Stimulated activated CD8-positive, alpha-beta memory T cell treated with anti-CD3 and anti-CD28 coated beads, Interleukin-2, amount 100 ng/mL, for 48 hours (primary cell): ENCODE measurements around the gene RUFY2.
"Not testable (repeated sequence)": the region's sequence is repeated elsewhere in the genome, so short reads cannot be mapped to it uniquely, and the experiment has no call there.

ENCODE experiments used
- DNase-seq, 2 donors: peaks; one replicate each; pipeline ENCODE4 v3.0.0-alpha.2; 2020; ENCODE audit warnings: low read depth in 2 of 2

RUFY2 gene

DNA sequence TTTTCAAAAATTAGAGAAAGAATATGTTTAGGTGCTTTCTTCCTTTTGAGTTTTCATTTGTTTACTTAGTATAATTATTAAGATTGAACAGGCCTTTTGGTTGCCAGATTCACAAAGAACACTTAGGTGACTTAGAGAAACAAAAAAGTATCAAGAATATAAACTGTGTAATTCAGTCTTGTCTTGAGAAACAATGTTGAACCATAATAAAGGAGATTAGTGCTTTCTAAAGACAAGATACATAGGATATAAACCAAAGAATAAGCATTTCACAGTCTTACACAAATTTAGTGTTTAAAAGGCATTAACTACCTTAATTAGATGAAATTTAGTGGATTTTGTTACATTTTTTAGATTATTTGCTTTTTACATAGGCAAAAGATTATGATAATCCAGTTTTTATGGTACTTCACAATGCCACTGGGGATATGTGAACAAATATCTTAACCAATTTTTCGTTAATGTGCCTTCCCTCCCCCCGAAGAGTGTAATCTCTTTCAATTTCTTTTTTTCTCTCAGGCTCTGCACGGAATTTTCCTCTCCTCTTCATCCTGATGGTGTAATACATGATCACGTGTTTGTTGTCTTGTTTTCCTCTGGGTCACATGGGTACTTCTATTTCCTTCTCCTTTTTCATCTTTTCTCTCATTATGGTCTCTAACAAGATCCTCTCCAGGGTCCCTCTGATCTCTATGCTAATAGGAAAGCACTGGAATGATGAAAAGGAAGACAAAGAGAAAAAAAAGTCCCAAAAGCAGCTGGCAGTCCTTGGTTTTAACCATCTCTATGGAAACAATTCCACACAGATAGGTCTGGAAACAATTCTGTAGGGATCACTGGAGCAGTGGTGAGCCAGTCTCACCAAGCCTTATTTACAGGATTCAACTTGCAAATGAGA is 78.9 kb downstream of the RUFY2 start:
- DNase-seq = no peak

DNA sequence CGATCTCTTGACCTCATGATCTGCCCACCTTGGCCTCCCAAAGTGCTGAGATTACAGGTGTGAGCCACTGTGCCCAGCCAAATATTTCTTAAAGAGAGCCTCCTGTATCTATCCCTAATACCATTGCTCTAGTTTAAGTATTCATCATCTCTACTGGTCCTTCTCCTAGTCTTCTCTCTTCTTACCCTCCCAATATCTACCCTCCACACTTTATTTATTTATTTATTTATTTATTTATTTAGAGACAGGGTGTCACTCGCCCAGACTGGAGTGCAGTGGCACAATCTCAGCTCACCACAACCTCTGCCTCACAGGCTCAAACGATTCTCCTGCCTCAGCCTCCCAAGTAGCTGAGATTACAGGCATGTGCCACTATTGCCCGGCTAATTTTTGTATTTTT is 82.7 kb downstream of the RUFY2 start:
- not testable (repeated sequence) for DNase-seq

DNA sequence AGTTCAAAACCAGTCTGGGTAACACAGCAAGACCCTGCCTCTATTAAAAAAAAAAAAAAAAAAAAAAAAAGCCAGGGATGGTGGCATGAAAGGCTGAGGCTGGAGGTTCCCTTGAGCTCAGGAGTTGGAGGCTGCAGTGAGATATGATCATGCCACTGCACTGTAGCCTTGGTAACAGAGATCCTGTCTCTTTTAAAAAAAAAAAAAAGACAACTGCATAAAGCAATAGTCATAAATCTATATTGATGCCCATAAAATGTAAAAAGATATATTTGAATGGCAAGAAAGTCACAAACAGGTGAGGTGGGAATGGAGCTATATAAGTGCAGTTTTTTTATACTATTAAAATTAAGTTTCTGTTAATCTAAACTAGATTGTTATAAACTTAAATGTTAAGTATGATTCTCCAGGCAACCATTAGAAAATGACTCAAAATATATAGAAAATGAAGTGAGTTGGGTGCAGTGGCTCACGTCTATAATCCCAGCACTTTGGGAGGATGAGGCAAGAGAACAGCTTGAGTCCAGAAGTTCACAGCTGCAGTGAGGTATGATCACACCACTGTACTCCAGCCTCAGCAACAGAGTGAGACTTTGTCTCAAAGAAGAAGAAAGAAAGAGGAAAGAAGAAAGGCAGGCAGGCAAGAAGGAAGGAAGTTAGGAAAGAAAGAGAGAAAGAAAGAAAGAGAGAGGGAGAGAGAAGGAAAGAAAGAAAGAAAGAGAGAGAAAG is 88.6 kb downstream of the RUFY2 start:
- DNase-seq = no peak

DNA sequence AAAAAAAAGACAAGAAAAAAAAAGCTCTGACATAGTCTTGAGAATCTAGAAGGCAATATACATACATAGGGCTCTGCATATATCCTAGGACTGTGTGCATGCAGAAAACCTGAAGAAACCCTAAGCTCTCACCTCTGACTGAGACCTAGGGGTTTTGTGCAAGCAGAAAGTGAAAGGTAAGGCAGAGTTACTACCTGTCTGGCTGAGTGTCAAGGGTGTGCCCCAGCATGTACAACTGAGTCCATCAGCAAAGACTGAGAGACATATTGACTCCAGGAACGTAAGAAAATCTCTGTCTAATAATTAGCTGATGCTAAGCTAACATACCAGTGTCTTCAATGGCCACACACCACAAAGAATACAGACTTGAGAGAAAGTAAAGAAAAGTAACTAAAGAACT is 91.5 kb downstream of the RUFY2 start:
- no peak for DNase-seq

DNA sequence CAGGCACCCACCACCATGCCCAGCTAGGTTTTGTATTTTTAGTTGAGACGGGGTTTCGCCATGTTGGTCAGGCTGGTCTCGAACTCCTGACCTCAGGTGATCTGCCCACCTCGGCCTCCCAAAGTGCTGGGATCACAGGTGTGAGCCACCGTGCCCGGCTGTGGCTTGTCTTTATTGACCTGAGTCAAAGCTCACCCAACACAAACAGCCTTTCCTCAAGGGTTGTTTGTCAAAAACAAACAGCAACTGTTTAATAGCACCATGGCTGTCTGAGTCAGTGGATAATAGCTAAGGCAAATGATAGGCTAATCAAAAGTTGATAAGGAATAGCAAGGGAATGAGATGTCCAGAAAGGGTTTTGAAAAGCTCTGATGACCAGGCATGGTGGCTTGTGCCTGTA is 92.1 kb downstream of the RUFY2 start:
- not testable (repeated sequence) for DNase-seq

DNA sequence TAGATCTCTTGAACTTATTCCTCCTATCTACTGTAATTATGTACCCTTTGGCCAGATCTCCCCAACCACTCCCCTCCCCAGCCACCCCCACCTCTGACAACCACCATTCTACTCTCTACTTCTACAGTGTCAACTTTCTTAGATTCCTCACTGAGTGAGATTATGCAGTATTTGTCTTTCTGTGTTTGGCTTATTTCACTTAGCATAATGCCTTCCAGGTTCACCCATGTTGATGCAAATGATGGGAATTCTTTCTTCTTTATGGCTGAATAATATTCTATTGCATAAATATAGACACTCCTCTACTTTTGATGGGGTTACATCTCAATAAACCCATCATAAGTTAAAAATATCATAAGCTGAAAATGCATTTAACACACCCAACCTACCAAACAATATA is 96.5 kb downstream of the RUFY2 start:
- no peak for DNase-seq

DNA sequence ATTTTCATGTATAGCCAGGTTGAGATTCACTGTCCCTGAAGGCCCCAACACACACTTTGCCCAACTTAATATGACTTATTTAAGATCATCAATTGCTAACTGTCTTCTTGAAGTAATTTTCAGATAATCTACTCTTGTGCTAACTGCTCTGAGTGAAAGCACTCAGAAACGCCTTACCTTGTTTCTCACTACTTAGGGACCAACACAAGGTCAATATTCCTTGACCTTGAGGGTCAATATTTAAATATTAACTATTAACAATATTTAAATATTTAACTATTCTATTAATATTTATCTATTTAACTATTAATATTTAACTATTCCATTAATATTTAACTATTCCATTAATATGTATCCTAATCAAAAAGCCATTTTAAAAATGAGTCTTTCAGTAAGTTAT is 101.2 kb downstream of the RUFY2 start:
- DNase-seq = no peak

DNA sequence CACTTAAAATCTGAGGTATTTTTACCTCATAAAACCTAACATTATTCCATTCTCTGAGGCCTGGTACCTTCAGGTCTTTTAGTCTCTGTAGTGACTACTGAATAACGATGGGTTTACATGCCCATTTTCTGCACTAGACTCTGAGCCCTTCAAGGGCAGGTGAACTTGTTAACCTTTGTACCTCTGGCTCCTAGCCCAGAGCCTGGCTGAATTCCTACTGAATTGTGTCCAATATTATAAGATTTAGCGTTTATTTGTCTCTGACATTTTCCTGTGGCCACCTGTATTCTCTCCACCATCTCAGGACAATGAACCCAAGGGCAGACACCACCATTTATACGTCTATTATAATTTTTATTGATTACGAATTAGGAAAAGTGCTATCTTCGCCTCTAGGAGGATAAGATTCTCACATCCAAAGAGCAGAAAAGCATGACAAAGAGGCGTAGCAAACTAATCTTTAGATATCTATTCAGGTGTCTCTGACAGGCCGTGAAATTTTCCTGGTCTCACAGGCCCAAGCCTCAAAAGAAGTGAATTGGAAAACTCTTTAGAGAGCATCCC is 103.1 kb downstream of the RUFY2 start:
- no peak for DNase-seq

DNA sequence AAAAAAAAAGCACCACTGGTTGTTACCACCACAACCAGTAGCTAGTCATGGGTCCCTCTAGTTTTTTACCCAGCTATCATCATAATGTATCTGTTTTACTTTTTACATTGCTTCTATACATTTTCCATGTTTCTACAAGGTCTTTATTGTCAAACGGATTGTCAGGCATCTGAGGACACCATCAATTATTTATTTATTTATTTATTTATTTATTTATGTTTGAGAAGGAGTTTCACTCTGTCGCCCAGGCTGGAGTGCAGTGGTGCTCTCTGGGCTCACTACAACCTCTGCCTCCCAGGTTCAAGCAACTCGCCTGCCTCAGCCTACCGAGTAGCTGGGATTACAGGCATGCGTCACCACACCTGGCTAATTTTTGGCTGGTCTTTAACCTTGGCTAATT is 104.2 kb downstream of the RUFY2 start:
- no peak for DNase-seq

DNA sequence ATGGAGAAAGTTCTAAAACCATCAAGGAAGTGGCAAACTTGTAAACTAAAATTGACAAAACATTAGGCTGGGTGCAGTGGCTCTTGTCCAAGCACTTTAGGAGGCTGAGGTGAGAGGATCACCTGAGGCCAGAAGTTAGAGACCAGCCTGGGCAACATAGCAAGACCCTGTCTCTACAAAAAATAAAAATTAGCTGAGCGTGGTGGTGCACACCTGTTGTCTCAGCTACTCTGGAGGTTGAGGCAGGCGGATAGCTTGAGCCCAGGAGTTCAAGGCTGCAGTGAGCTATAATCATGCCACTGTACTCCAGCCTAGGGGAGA is 104.6 kb downstream of the RUFY2 start:
- no peak for DNase-seq

DNA sequence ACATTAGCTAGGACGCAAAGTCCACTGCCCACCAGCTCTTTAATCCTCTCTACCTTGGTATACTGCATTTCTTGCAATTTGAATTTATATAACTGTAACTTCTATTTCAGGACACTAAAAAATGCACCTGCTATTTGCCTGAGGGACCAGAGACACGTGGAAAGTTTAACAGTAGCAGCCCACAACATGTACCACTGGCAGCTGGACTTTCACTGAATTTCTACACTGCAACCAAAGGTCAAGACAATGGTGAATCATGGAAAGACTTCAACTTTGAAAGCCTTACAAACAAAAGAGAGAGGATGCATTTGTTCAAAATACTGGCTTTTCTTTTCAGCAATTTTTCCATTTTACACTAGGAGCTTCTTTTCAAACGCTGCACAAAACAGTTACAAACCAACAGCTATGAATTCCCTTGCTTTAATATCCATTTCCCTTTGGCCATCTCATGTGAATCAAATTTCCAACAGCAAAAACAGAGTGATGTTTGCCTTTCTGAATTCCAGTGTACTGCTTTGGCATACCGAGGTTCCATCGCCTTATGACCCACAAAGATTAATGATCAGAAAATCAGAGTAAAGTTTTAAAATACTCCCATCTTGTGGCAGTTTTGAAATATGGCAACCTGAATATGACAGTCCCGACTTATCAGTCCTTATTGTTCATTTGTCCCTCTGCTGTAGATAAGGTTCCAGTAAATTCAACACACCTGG is 105.1 kb downstream of the RUFY2 start:
- no peak for DNase-seq

DNA sequence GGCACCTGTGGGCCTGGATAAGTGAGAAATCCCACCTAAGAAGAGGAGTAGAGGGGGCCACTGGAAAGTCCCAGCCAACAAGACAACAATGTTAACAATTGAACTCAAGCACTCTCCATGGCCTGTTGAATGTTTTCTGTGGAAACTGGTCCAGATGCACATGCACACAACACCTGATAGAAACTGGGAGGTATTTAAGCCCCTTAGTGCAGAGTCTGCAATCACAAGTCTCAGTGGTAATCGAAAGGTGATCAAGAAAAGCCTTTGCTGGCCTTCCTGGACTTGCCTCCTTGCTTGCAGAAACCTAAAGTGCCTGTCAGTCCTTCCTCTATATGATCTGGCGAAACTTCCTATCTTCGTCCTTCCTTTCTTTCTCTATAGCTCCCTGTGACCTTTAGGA is 105.8 kb downstream of the RUFY2 start:
- no peak for DNase-seq

DNA sequence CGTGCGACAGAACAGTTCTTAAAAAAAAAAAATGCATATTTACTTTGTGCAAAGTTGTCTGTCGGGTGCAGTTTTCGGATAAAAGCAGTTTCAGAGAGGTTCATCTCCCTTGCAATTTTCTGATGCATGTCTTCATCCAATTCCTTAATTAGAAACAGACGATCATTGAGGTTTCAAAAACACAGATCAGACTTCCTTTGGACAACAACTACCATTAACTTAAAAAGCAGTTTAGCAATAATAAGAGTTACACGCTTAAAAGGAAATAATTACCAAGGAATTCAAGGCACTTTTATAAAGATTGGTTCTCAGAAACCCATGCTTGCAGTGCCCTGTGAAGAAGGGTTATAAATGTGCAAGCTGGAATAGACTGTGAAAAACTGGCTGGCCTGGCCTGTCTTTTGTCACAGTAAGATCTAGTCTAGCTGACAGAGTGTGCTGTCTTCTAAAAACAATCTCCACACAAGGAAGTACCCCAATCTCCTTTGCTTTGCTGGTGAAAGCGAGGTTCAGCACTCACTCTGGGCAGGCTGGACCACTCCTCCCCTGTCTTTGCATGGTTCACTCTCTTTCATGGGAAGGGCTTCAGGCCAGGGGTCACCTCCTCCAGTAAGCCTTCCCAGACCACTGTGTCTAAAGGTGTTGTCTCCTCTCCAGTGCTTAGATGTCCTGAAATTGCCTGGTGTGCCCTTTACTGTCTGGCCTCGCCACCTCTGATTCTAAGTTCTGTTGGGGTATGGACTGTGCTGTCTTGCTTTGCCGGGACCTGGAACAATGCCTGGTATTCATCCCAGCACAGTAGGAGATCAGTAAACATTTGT is 110.0 kb downstream of the RUFY2 start:
- DNase-seq = no peak
